Glomerular visceral epithelial cell (primary cell): ENCODE data around the gene GOLGA8B.
"Not testable (repeated sequence)": the region's sequence is repeated elsewhere in the genome, so short reads cannot be mapped to it uniquely, and the experiment has no call there.

Experiments used
- DNase-seq: peaks from one replicate; pipeline ENCODE4 v3.0.0-alpha.2; 2016; ENCODE audit errors: extremely low spot score

The GOLGA8B gene

GRCh38 chr15:34559764-34560163 lies 23.7 kb downstream of the GOLGA8B start:
- DNase-seq = not testable (repeated sequence)

DNA sequence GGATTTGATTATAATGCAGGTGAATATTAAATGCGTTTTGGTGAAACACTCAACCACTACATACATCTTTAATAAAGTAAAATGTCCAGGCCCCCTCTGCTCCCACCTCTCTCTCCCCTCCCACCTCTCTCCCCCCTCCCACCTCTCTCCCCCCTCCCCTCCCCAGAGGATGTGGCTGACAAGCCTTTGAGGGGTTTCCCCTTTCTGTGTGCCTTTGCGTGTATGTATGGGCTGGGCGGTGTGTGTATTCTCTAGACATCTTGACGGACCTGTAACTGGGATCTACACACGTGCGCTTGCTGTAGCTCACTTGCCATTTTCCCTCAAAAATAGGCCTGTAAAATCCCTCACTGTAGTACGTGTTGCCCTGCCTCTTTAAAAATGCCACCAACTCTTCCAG lies 28.3 kb downstream of the GOLGA8B start:
- DNase-seq = not testable (repeated sequence)

- DNase-seq = not testable (repeated sequence)
These were observed 28.7 kb downstream of the GOLGA8B start for GRCh38 chr15:34554716-34555115.

- not testable (repeated sequence) for DNase-seq
These were observed 29.3 kb downstream of the GOLGA8B start for GRCh38 chr15:34554126-34554525.

DNA sequence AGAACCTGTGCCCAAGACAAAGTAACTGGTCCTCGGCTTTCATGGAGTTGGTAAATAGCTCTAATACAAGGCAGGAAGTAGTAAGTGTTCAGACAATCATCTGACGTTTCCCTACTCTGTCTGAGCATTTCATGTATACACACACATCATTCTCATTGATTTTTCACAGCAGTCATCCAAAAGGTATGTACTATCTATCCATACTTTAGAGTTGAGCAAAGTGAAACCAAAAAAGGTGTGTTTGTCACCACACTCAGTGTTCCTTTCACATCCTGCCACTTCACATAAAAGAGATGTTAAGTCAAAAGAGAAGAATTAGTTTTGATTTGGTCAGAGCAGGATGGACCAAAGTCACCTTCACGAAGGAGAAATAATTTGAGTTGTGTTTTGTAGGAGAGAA lies 33.3 kb downstream of the GOLGA8B start:
- not testable (repeated sequence) for DNase-seq

GRCh38 chr15:34549381-34549809 lies 34.1 kb downstream of the GOLGA8B start:
- DNase-seq = not testable (repeated sequence)

DNA sequence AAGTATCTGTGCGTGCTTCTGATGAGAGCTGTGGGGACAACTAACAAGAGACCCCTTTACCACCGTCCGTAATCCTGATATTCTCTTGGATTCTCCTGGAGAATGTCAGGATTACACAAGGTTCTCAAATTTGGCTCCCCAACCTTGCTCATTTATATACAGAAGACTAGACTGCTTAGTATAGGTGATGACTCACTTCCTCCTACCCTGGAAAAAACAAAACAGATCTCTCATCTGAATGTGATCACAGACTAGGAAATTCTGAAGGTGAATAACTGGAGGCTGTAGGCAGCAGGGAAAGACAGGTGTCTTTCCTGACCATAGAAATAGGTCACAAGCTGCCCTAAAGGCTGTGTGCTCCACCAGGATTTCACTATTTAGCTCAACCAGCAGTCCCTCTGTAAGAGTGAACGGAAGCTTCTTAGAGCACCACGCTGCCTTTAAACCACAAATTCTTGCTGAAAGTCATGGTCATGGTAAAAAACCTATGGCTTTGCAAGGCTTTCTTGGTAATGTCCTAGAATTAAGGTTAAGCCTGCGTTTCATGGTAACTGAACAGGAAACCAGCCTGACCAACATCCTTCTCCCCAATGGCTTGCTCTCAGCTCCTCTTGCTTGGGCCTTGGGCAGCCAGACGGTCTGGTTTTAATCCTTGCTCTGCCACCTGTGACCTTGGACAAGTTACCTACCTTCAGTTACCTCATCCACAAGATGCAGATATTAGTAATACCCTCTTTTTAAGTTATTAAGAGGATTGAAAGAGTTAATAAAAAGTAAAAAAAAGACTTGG lies 39.4 kb downstream of the GOLGA8B start:
- DNase-seq = not testable (repeated sequence)

DNA sequence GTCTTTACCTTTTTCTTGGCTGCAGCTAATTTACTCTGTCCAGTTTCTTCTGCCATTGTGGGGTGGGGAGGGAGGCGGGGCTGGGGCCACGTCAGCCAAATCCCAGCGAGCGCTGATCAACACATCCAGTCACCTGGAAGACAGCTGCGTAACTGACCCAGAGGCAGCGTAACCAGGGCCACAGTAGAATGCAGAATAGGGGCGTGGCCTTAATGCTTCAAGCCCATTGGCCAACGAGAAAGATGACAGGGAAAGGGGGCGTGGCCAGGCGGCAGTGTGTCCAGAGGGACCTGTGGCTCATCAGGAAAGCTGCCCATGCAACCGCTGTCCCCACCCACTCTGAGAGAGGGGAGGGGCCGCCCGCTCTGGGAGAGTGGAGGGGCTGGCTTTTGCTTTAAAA lies 47.6 kb downstream of the GOLGA8B start:
- not testable (repeated sequence) for DNase-seq
